Esophagus squamous epithelium (tissue), 4 donors: ENCODE data around the gene NOL4L.

ENCODE experiments used
- POLR2A ChIP-seq, 4 donors: fragments of 450-650 bp; IDR thresholded peaks; one replicate each; pipeline ENCODE4 v1.6.1; 2017; ENCODE audit warnings: antibody characterized with exemption in 4 of 4, mild to moderate bottlenecking in 4 of 4, moderate library complexity in 3 of 4
- TF ChIP-seq, protein P1 (sequence below), 6 experiments: fragments of 450-650 bp in 4 of 6; fragments of 200-600 bp in 2 of 6; sonication (generic) in 2 of 6; IDR thresholded peaks; one replicate each; pipeline ENCODE4 v1.5.1; 2016 to 2019; ENCODE audit warnings: antibody characterized with exemption in 6 of 6, mild to moderate bottlenecking in 4 of 6, moderate library complexity in 4 of 6

DNA sequence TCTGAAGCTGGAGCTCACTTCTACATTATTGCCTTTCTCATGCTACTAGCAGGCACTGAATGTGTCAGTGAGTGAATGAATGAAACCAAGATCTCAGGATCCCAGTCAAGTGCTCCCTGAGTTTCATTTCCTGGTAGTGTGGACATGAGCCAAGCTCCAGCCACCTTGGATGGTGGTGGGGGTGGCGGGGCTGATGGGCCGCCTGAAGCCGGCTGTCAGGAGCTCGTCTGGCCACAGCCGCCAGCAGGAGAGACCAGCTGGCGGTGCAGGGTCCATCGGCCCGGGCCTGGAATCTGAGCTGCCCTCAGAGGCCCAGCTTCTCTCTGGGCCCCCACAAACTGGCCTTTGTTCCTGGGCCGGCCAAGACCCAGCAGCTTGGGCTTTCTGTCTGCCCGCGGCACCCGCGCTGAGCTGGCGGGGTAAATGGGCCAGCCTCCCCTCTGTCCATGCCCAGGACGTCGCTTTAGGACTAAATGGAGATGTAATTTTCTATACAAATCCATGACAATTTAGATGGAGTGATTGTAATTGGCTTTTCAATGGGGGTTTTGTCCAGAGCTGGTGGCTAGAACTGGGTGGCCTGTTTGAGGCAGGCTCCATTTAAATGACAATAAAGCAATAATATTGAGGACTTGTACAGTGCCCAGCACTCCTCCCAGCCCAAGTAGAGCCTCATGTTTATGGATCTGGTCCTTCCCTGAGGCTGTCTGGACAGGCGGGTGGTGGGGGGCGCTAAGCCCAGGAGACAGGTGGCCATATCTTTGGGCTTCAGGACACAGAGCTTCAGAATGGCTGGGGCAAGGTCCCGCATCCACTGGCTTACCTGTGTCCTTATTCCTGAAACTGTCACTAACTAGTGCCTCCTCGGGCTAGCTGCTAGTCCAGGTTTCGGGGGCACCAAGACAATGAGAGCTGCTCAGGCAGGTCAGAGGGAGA is 43.5 kb downstream of the NOL4L start:
- TF ChIP-seq, protein P1, sequence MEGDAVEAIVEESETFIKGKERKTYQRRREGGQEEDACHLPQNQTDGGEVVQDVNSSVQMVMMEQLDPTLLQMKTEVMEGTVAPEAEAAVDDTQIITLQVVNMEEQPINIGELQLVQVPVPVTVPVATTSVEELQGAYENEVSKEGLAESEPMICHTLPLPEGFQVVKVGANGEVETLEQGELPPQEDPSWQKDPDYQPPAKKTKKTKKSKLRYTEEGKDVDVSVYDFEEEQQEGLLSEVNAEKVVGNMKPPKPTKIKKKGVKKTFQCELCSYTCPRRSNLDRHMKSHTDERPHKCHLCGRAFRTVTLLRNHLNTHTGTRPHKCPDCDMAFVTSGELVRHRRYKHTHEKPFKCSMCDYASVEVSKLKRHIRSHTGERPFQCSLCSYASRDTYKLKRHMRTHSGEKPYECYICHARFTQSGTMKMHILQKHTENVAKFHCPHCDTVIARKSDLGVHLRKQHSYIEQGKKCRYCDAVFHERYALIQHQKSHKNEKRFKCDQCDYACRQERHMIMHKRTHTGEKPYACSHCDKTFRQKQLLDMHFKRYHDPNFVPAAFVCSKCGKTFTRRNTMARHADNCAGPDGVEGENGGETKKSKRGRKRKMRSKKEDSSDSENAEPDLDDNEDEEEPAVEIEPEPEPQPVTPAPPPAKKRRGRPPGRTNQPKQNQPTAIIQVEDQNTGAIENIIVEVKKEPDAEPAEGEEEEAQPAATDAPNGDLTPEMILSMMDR (IDR thresholded peaks at IDR 0.05): no peak
- TF ChIP-seq POLR2A (IDR thresholded peaks at IDR 0.05): no peak
